ENCODE results near the gene UBE2F. TPM values are rescaled to one million over a fixed set of nuclear protein-coding genes. Genes with fewer than 3 reads are reported as not detected.

UBE2F gene
- total RNA-seq, 1 donor from 2014 or later = 51.4 TPM

DNA sequence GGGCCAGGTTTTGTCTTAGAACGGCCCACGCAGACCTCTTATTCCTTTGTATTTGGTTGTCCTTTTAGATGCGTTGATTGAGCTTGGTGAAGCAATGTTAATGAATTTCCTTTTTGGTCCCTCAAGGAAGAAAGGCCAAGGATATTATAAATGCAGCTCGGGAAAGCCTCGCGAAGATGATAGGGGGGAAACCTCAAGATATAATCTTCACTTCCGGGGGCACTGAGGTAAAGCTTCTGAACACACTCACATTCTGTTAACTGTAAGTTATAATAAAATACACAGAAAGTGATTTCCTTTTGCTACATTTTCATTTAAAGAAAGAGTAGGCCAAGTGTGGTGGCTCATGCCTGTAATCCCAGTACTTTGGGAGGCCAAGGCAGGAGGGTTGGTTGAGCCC lies 101.1 kb downstream of the UBE2F start:
- no peak for DNase-seq
- ATAC-seq = no peak
- H3K4me3 ChIP-seq = no peak overlapping the region
- TF ChIP-seq, protein P1, sequence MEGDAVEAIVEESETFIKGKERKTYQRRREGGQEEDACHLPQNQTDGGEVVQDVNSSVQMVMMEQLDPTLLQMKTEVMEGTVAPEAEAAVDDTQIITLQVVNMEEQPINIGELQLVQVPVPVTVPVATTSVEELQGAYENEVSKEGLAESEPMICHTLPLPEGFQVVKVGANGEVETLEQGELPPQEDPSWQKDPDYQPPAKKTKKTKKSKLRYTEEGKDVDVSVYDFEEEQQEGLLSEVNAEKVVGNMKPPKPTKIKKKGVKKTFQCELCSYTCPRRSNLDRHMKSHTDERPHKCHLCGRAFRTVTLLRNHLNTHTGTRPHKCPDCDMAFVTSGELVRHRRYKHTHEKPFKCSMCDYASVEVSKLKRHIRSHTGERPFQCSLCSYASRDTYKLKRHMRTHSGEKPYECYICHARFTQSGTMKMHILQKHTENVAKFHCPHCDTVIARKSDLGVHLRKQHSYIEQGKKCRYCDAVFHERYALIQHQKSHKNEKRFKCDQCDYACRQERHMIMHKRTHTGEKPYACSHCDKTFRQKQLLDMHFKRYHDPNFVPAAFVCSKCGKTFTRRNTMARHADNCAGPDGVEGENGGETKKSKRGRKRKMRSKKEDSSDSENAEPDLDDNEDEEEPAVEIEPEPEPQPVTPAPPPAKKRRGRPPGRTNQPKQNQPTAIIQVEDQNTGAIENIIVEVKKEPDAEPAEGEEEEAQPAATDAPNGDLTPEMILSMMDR (IDR thresholded peaks at IDR 0.05) = no peak
- peaks cover 46% of the 10 kb centered on the region for H3K36me3 ChIP-seq
- H3K27me3 ChIP-seq = no peaks in the 10 kb centered on the region
- no peaks in the 10 kb centered on the region for H3K4me1 ChIP-seq
- no peaks in the 10 kb centered on the region for H3K9me3 ChIP-seq
- intact Hi-C loops (cut with DNase I) = no loop called here
- no peak overlapping the region for H3K27ac ChIP-seq

GRCh38 chr2:238069021-238069709 lies 102.4 kb downstream of the UBE2F start:
- Histone ChIP-seq H3K27me3 (no peaks in the 10 kb centered on the region), H3K27ac (no peak overlapping the region), H3K4me3 (no peak overlapping the region), H3K9me3 (no peaks in the 10 kb centered on the region), H3K4me1 (no peaks in the 10 kb centered on the region), H3K36me3 (peaks cover 46% of the 10 kb centered on the region)
- DNase-seq = no peak
- TF ChIP-seq, protein P1 (IDR thresholded peaks at IDR 0.05) = no peak
- no peak for ATAC-seq
- intact Hi-C loops (cut with DNase I) = no loop called here

- TF ChIP-seq, protein P1 (IDR thresholded peaks at IDR 0.05) = no peak
- Histone ChIP-seq H3K36me3 (peaks cover 40% of the 10 kb centered on the region), H3K9me3 (no peaks in the 10 kb centered on the region), H3K27ac (no peak overlapping the region), H3K4me3 (no peak overlapping the region), H3K4me1 (no peaks in the 10 kb centered on the region), H3K27me3 (no peaks in the 10 kb centered on the region)
- intact Hi-C loops (cut with DNase I) = no loop called here
- no peak for DNase-seq
- no peak for ATAC-seq
Observed at GRCh38 chr2:238069877-238070276, 103.1 kb downstream of the UBE2F start.

- H3K4me3 ChIP-seq = no peak overlapping the region
- no peaks in the 10 kb centered on the region for H3K36me3 ChIP-seq
- H3K27ac ChIP-seq = no peak overlapping the region
- H3K9me3 ChIP-seq = no peaks in the 10 kb centered on the region
- TF ChIP-seq, protein P1 (IDR thresholded peaks at IDR 0.05) = no peak
- H3K27me3 ChIP-seq = no peaks in the 10 kb centered on the region
- no peaks in the 10 kb centered on the region for H3K4me1 ChIP-seq
- intact Hi-C loops (cut with DNase I) = no loop called here
- ATAC-seq (no peak), DNase-seq (no peak)
Observed at GRCh38 chr2:238075397-238075796, 108.6 kb downstream of the UBE2F start.

DNA sequence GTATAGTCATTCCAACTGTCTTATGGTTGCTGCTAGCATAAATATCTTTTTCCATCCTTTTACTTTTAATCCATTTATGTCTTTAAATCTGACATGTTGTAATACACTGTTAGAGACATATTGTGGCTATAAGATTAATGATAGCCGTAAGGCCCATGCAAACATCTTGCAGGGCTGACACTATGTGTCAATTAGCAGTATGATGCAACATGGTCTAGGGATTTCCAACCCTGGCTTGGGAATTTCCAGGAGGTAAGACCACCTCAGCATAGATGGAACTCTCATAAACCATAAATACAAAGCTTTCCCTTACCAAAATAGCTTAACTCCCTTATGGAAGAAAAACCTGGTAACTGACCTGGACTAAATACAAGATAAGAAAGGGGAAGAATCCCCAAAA lies 110.5 kb downstream of the UBE2F start:
- intact Hi-C loops (cut with DNase I) = no loop called here
- H3K9me3 ChIP-seq = no peaks in the 10 kb centered on the region
- no peak overlapping the region for H3K27ac ChIP-seq
- ATAC-seq = no peak
- H3K4me1 ChIP-seq = no peaks in the 10 kb centered on the region
- H3K4me3 ChIP-seq = no peak overlapping the region
- DNase-seq = no peak
- H3K36me3 ChIP-seq = peaks cover 9% of the 10 kb centered on the region
- TF ChIP-seq, protein P1 (IDR thresholded peaks at IDR 0.05) = no peak
- no peaks in the 10 kb centered on the region for H3K27me3 ChIP-seq

All from upper lobe of right lung (tissue), 1 donor.